Cardiac fibroblast (primary cell): Measurements from ENCODE around the gene ATRIP.
A peak's percentile ranks its signal among the peaks of the same experiment; 100 is the strongest.

ENCODE experiments used
- DNase-seq, 2 donors: peaks; one replicate each; pipeline versions ENCODE4 v3.0.0 to v3.0.0-alpha.2; 2010; ENCODE audit warnings: low read depth in 2 of 2
- H3K4me3 ChIP-seq, 2 donors: replicated peaks in 1 of 2; 1 replicate in 1 of 2; 2 replicates in 1 of 2; pipeline ENCODE4 v1.5.1; 2011; ENCODE audit warnings: low read depth in 2 of 2, low read length in 2 of 2, mild to moderate bottlenecking in 2 of 2, moderate library complexity in 1 of 2
- TF ChIP-seq, protein P1 (sequence below): IDR thresholded peaks from one replicate; pipeline ENCODE4 v1.5.1; 2011; ENCODE audit warnings: low read depth, mild to moderate bottlenecking, low read length, inconsistent platforms

ATRIP gene

GRCh38 chr3:48429960-48430707 is 16.4 kb upstream of the ATRIP start, which contains the start of gene PLXNB1:
PLXNB1 (minus strand) TSS chr3:48430086; CDS start chr3:48424611, 5,475 bp downstream.
- peak within 1 kb of the TSS; percentile 63 to 66 for H3K4me3 ChIP-seq
- TF ChIP-seq, protein P1, sequence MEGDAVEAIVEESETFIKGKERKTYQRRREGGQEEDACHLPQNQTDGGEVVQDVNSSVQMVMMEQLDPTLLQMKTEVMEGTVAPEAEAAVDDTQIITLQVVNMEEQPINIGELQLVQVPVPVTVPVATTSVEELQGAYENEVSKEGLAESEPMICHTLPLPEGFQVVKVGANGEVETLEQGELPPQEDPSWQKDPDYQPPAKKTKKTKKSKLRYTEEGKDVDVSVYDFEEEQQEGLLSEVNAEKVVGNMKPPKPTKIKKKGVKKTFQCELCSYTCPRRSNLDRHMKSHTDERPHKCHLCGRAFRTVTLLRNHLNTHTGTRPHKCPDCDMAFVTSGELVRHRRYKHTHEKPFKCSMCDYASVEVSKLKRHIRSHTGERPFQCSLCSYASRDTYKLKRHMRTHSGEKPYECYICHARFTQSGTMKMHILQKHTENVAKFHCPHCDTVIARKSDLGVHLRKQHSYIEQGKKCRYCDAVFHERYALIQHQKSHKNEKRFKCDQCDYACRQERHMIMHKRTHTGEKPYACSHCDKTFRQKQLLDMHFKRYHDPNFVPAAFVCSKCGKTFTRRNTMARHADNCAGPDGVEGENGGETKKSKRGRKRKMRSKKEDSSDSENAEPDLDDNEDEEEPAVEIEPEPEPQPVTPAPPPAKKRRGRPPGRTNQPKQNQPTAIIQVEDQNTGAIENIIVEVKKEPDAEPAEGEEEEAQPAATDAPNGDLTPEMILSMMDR: no peak
- DNase-seq: peak; percentile 45 to 69

- no peak overlapping the region for H3K4me3 ChIP-seq
- TF ChIP-seq, protein P1: no peak
- DNase-seq: no peak
These were observed 15.8 kb upstream of the ATRIP start for GRCh38 chr3:48430708-48431101.

GRCh38 chr3:48431224-48432029 is 15.1 kb upstream of the ATRIP start:
- DNase-seq: no peak
- H3K4me3 ChIP-seq: no peak overlapping the region
- TF ChIP-seq, protein P1: no peak

DNA sequence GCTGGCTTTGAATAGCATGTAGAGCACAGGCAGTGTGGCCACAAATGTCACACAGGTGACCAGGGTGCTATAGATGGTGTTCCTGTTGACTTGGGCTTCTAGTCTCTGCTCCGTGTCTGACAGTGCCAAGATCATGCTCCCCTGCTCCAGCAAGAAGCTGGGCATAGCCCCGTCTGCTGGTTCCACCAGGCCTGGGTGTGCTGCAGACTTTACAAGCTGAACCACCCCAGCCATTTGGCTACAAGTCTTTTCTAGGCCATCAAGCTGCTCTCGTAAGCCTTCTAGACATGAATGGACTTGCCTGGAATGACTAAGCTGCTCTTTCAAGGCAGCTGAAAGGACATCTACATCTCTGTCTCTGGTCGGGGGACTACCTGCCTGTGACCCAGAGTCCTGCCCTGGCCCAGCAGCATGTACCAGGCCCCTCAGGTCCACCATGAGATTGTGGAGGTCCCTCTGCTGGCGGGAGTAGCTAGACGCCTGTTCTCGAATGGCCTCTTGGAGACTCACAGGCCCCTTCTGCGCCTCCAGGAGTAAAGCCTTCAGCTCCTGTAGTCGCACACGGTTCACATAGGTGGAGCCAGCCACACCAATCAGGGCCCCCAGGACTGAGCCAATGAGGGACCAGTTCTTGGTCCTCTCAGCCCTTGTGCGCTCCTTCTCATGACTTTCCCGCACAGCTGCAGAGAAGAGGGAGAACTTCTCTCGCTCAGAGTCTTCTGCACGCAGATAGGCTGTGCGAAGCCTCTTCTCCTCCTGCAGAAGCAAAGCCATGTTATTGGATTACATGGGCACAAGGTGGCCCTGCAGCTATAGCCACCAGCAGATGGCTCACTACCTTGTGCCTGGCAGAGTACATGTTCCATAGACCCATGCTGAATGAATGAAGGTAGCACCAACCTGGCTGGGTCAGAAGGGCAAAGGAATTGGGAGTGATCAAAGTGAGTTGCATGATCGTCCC is 13.8 kb upstream of the ATRIP start:
- TF ChIP-seq, protein P1: peak; percentile 19
- no peak overlapping the region for H3K4me3 ChIP-seq
- no peak for DNase-seq

DNA sequence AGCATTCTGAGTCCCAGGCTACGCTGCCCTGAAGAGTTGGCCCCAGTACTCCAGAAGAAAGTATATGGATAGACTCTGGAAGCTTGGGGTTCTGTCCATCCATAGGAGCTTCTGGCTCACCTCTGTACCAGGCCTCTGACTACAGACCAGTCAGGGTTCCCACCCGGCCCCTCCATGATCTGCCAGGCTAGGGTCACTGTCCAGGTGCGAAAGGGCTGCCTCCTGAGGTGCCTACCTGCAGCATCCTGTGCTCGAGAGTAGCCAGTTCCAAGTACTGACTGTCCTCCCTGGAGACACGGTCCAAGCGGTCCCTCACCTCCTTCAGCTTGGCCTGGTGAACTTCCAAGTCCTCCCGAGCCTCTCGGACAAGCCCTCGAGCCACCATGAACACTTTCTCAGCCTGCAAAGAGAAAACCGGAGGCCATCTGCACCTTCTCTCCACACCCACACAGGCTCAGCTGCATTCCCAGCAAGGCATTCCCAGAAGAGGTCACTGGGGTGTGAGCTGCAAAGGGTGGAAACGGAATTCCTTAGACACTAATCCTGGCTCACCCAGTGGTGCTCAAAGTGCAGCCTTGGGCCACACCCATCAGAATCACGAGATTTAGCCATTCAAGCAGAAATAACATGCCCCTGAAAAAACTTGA is 12.9 kb upstream of the ATRIP start:
- no peak overlapping the region for H3K4me3 ChIP-seq
- peak in 1 of 2 donors; percentile 78 for DNase-seq
- TF ChIP-seq, protein P1: no peak
